H9 (cell line): ENCODE data around the gene MBD5. TPM values are rescaled to one million over a fixed set of nuclear protein-coding genes. Genes with fewer than 3 reads are reported as not detected.

ENCODE experiments used
- DNase-seq: peaks from one replicate; pipeline ENCODE4 v3.0.0-alpha.2; 2017
- H2AFZ ChIP-seq: one replicate; pipeline ENCODE4 v1.6.1; 2013; ENCODE audit warnings: mild to moderate bottlenecking, low read length, control low read depth, moderate library complexity
- H2AK5ac ChIP-seq: 2 replicates; pipeline ENCODE4 v1.6.1; 2013; ENCODE audit warnings: low read length, control low read depth, mixed read lengths; ENCODE audit not compliant: insufficient read length
- H2BK120ac ChIP-seq: one replicate; pipeline ENCODE4 v1.6.1; 2013; ENCODE audit warnings: low read depth, mild to moderate bottlenecking, low read length, control low read depth, inconsistent platforms; ENCODE audit not compliant: poor library complexity, severe bottlenecking
- H2BK12ac ChIP-seq: 2 replicates; pipeline ENCODE4 v1.6.1; 2013; ENCODE audit warnings: low read length, control low read depth, mixed read lengths, low read depth; ENCODE audit not compliant: insufficient read length
- H2BK15ac ChIP-seq: 2 replicates; pipeline ENCODE4 v1.6.1; 2013; ENCODE audit warnings: low read depth, low read length, control low read depth
- H2BK20ac ChIP-seq: one replicate; pipeline ENCODE4 v1.6.1; 2013; ENCODE audit warnings: low read depth, mild to moderate bottlenecking, low read length, control low read depth, inconsistent platforms; ENCODE audit not compliant: poor library complexity, severe bottlenecking
- H2BK5ac ChIP-seq: 2 replicates; pipeline ENCODE4 v1.6.1; 2013; ENCODE audit warnings: low read length, control low read depth, mixed read lengths; ENCODE audit not compliant: insufficient read length
- H3K14ac ChIP-seq: 2 replicates; pipeline ENCODE4 v1.6.1; 2013; ENCODE audit warnings: low read length, control low read depth; ENCODE audit not compliant: insufficient read depth
- H3K18ac ChIP-seq: 2 replicates; pipeline ENCODE4 v1.6.1; 2013; ENCODE audit warnings: low read depth, mild to moderate bottlenecking, mixed read lengths, low read length, control low read depth; ENCODE audit not compliant: insufficient read length
- H3K23ac ChIP-seq: 2 replicates; pipeline ENCODE4 v1.6.1; 2013; ENCODE audit warnings: low read length, control low read depth, mixed read lengths, low read depth; ENCODE audit not compliant: insufficient read length
- H3K23me2 ChIP-seq: 2 replicates; pipeline ENCODE4 v1.6.1; 2013; ENCODE audit warnings: low read depth, mild to moderate bottlenecking, mixed read lengths, low read length, control low read depth; ENCODE audit not compliant: insufficient read length, poor library complexity, severe bottlenecking
- H3K27ac ChIP-seq: 2 replicates; pipeline ENCODE4 v1.5.1; 2013; ENCODE audit warnings: low read length, control low read depth, mixed read lengths, low read depth; ENCODE audit not compliant: insufficient read length
- H3K27me3 ChIP-seq: 2 replicates; pipeline ENCODE4 v1.6.1; 2013; ENCODE audit warnings: low read length, control low read depth, inconsistent platforms; ENCODE audit not compliant: insufficient read depth
- H3K4ac ChIP-seq: 2 replicates; pipeline ENCODE4 v1.6.1; 2013; ENCODE audit warnings: low read depth, mild to moderate bottlenecking, control low read depth, inconsistent platforms, low read length, moderate library complexity
- H3K4me1 ChIP-seq: 2 replicates; pipeline ENCODE4 v1.6.1; 2013; ENCODE audit warnings: low read length, control low read depth, inconsistent platforms; ENCODE audit not compliant: insufficient read depth
- H3K4me2 ChIP-seq: 2 replicates; pipeline ENCODE4 v1.6.1; 2013; ENCODE audit warnings: low read length, control low read depth, mixed read lengths; ENCODE audit not compliant: insufficient read length, insufficient read depth
- H3K56ac ChIP-seq: 2 replicates; pipeline ENCODE4 v1.6.1; 2013; ENCODE audit warnings: low read depth, mild to moderate bottlenecking, mixed read lengths, low read length, control low read depth; ENCODE audit not compliant: insufficient read length
- H3K79me1 ChIP-seq: 2 replicates; pipeline ENCODE4 v1.6.1; 2013; ENCODE audit warnings: low read depth, mild to moderate bottlenecking, moderate library complexity, low read length, control low read depth, inconsistent platforms; ENCODE audit not compliant: insufficient read depth, poor library complexity, severe bottlenecking
- H3K79me2 ChIP-seq: 2 replicates; pipeline ENCODE4 v1.6.1; 2013; ENCODE audit warnings: low read length, control low read depth, inconsistent platforms; ENCODE audit not compliant: insufficient read depth
- H3K9ac ChIP-seq: 2 replicates; pipeline ENCODE4 v1.6.1; 2013; ENCODE audit warnings: low read length, control low read depth, mixed read lengths; ENCODE audit not compliant: insufficient read length; ENCODE audit errors: extremely low read depth
- H3K9me3 ChIP-seq: one replicate; pipeline ENCODE4 v1.6.1; 2013; ENCODE audit warnings: low read depth, low read length, inconsistent platforms; ENCODE audit not compliant: control insufficient read depth
- H3T11ph ChIP-seq: one replicate; pipeline ENCODE4 v1.6.1; 2013; ENCODE audit warnings: mild to moderate bottlenecking, low read length, control low read depth, inconsistent platforms
- H4K20me1 ChIP-seq: one replicate; pipeline ENCODE4 v1.6.1; 2013; ENCODE audit not compliant: control insufficient read depth, insufficient read length, insufficient read depth
- H4K5ac ChIP-seq: 2 replicates; pipeline ENCODE4 v1.6.1; 2013; ENCODE audit warnings: low read depth, mild to moderate bottlenecking, mixed read lengths, low read length, control low read depth; ENCODE audit not compliant: insufficient read length
- H4K8ac ChIP-seq: replicated peaks from 2 replicates; pipeline ENCODE4 v1.6.1; 2013; ENCODE audit warnings: low read length, control low read depth, mixed read lengths, low read depth; ENCODE audit not compliant: insufficient read length
- H4K91ac ChIP-seq: 2 replicates; pipeline ENCODE4 v1.6.1; 2013; ENCODE audit warnings: low read depth, mild to moderate bottlenecking, moderate library complexity, mixed read lengths, low read length, control low read depth; ENCODE audit not compliant: insufficient read length
- H3K27ac Mint-ChIP-seq, 3 experiments: 2 replicates in 2 of 3; 3 replicates in 1 of 3; pipeline ENCODE4 v1.8.0; 2020 to 2021; ENCODE audit warnings: mixed read lengths in 3 of 3, mild to moderate bottlenecking in 1 of 3, moderate library complexity in 1 of 3
- H3K27me3 Mint-ChIP-seq: 2 replicates; pipeline ENCODE4 v1.8.0; 2021; ENCODE audit warnings: low read depth, mild to moderate bottlenecking, moderate library complexity, mixed read lengths
- H3K36me3 Mint-ChIP-seq, 3 experiments: 2 replicates in 2 of 3; 3 replicates in 1 of 3; pipeline ENCODE4 v1.8.0; 2020 to 2021; ENCODE audit warnings: low read depth in 3 of 3, mixed read lengths in 3 of 3; ENCODE audit not compliant: insufficient read depth in 1 of 3
- H3K4me1 Mint-ChIP-seq, 2 experiments: 2 replicates each; pipeline ENCODE4 v1.8.0; 2020; ENCODE audit warnings: mixed read lengths in 2 of 2
- H3K4me3 Mint-ChIP-seq, 2 experiments: 2 replicates in 1 of 2; 3 replicates in 1 of 2; pipeline ENCODE4 v1.8.0; 2020 to 2021; ENCODE audit warnings: mild to moderate bottlenecking in 2 of 2, mixed read lengths in 2 of 2, moderate library complexity in 1 of 2
- H3K9me3 Mint-ChIP-seq, 2 experiments: 2 replicates in 1 of 2; 3 replicates in 1 of 2; pipeline ENCODE4 v1.8.0; 2020; ENCODE audit warnings: mild to moderate bottlenecking in 2 of 2, mixed read lengths in 2 of 2, moderate library complexity in 1 of 2
- CTCF ChIP-seq: fragments of 200-600 bp; sonication (generic); conservative IDR thresholded peaks from 3 replicates; pipeline ENCODE4 v1.8.0; 2021; ENCODE audit warnings: antibody characterized with exemption, mild to moderate bottlenecking
- WGBS: extraction: QIAGEN DNeasy Blood & Tissue Kit; methylation state at CpG from one replicate; pipeline ENCODE4 v1.1.7; 2013; ENCODE audit warnings: missing lambda C conversion rate, low lambda C conversion rate, mixed read lengths; ENCODE audit not compliant: insufficient read length; ENCODE audit errors: extremely low coverage; 5-methylcytosine and 5-hydroxymethylcytosine counted together
- total RNA-seq: library from RNA; stranded (reverse); gene quantifications from 2 replicates; pipeline ENCODE4 v1.2.1, GENCODE V29; 2021

MBD5 gene
- total RNA-seq, 1 experiment from 2014 or later: 23.1 TPM

- Histone ChIP-seq H3K79me1 (no peaks in the 10 kb centered on the region), H2AK5ac (no peak overlapping the region), H4K20me1 (no peaks in the 10 kb centered on the region), H3K79me2 (no peaks in the 10 kb centered on the region), H3K9ac (no peak overlapping the region), H3K56ac (no peak overlapping the region), H4K8ac (no peak overlapping the region), H2BK120ac (no peak overlapping the region), H2BK5ac (no peak overlapping the region), H3K23me2 (peaks cover 3% of the 10 kb centered on the region), H3K23ac (no peak overlapping the region), H3K4ac (no peak overlapping the region), H2AFZ (no peak overlapping the region), H3T11ph (no peak overlapping the region), H3K27ac (no peak overlapping the region), H3K14ac (no peak overlapping the region), H2BK20ac (no peak overlapping the region), H2BK12ac (no peak overlapping the region), H4K5ac (no peak overlapping the region), H2BK15ac (no peak overlapping the region), H3K9me3 (no peaks in the 10 kb centered on the region), H4K91ac (no peak overlapping the region), H3K27me3 (no peaks in the 10 kb centered on the region), H3K18ac (no peak overlapping the region), H3K4me2 (no peak overlapping the region), H3K4me1 (0 out of 2 replicates have a peak, but pooled peaks cover 6% of the 10 kb centered on the region)
- DNase-seq: peak; percentile 10
- Mint-ChIP-seq H3K4me1 (peaks cover 12 to 13% of the 10 kb centered on the region in 2 experiments), H3K4me3 (no peak overlapping the region), H3K27me3 (peaks cover 20% of the 10 kb centered on the region), H3K9me3 (no peaks in the 10 kb centered on the region), H3K27ac (no peak overlapping the region), H3K36me3 (no peaks in the 10 kb centered on the region; a peak in 1 of 7 replicates)
- no peak for TF ChIP-seq CTCF
- no CpG with 5 or more reads among the region's 7 CpGs for WGBS
Observed at GRCh38 chr2:148531235-148531634, 510.3 kb downstream of the MBD5 start.
